Activated CD8-positive, alpha-beta T cell treated with anti-CD3 and anti-CD28 coated beads for 36 hours (primary cell): Measurements from ENCODE around the gene RAD51. TPM values are rescaled to one million over a fixed set of nuclear protein-coding genes. Genes with fewer than 3 reads are reported as not detected.

Source experiments
- ATAC-seq: fragments of 200-7000 bp; cut with Tn5 transposase; one replicate; pipeline ENCODE4 v1.10.0; 2021; ENCODE audit warnings: mild to moderate bottlenecking, moderate library complexity
- CTCF ChIA-PET: fragments of 350-600 bp; sonication (Branson Sonifier 250); formaldehyde crosslinking; loops from one replicate; lab custom pipeline; 2021; ENCODE audit warnings: antibody characterized with exemption; lab: Charles Lee
- POLR2A ChIA-PET: fragments of 350-600 bp; sonication (Branson Sonifier 250); formaldehyde crosslinking; loops from one replicate; lab custom pipeline; 2021; ENCODE audit warnings: antibody characterized with exemption; lab: Charles Lee
- DNase-seq: peaks from one replicate; pipeline ENCODE4 v3.0.0-alpha.2; 2020
- H3K27ac Mint-ChIP-seq: one replicate; pipeline ENCODE4 v1.8.0; 2021; ENCODE audit warnings: mild to moderate bottlenecking, mixed read lengths
- H3K27me3 Mint-ChIP-seq: one replicate; pipeline ENCODE4 v1.8.0; 2021; ENCODE audit warnings: mixed read lengths
- H3K36me3 Mint-ChIP-seq: one replicate; pipeline ENCODE4 v1.8.0; 2021; ENCODE audit warnings: low read depth, mixed read lengths
- H3K4me1 Mint-ChIP-seq: one replicate; pipeline ENCODE4 v1.8.0; 2021; ENCODE audit warnings: low read depth, mixed read lengths
- H3K4me3 Mint-ChIP-seq: one replicate; pipeline ENCODE4 v1.8.0; 2021; ENCODE audit warnings: mild to moderate bottlenecking, moderate library complexity, mixed read lengths
- H3K9me3 Mint-ChIP-seq: one replicate; pipeline ENCODE4 v1.8.0; 2021; ENCODE audit warnings: mixed read lengths
- intact Hi-C: fragments of 100-400 bp; cut with micrococcal nuclease; formaldehyde crosslinking; loops from one replicate; pipeline ENCODE4 v1.10.0; 2022
- total RNA-seq, 2 experiments: library from RNA; stranded (reverse); gene quantifications; one replicate each; pipeline ENCODE4 v1.2.3, GENCODE V29; 2021
- TF ChIP-seq, protein P1 (sequence below): fragments of 200-600 bp; IDR thresholded peaks from one replicate; pipeline ENCODE4 v1.8.0; 2022; ENCODE audit warnings: antibody characterized with exemption, mild to moderate bottlenecking

RAD51 gene
- total RNA-seq, 2 experiments from 2014 or later = 66.5 to 77.0 TPM

DNA sequence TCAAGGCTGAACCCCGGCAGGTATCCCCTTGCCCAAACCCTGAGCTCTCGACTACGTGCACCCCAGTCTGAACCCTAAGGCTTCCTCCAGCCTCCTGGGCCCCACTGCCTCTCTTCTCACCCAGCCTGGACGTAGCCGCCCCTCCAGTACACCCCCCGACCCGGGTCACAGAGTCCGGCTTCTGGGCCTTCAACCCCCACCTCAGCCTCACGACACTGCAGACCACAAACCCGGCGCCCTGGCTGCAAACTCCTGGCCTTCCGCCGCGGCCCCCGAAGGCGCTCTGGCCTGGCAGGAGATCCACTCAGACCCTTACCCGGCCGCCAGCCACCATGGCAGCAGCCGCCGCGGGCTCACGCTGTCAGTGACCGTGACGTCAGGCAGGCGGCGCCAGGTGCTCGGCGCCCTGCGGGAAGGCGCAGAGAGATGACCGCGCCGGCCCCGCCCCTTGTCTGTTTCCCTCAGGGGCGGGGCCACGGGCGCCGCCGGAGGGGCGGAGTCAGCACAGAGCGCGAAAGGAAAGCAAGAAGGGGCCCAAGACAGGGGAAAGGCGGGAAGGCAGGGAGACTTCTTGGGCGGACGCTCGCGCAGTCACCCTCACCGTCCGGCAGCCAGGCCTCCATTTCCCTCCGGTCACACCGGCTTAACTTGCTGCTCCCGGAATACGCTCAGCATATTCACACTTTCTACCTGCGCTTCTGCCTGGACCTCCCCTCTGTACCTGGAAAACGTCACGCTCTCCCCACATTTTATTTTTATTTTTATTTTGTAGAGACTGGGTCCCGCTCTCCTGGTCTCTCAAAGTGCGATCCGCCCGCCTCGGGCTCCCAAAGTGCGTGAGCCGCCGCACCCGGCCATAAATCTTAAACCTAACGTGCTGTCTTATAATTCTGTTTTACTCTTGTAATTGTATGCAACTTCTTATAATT, 60.2 kb downstream of the RAD51 start, which contains the start of gene RMDN3:
TSS of gene RMDN3 (minus strand) at position 372 of the 929 bp plus-strand sequence. CDS start 471 bp downstream, outside the sequence.
- Mint-ChIP-seq H3K27ac (peak within 1 kb of the TSS; percentile 99), H3K4me3 (peak within 1 kb of the TSS; percentile 90), H3K9me3 (no peaks in the 10 kb centered on the region), H3K4me1 (peaks cover 27% of the 10 kb centered on the region), H3K27me3 (no peaks in the 10 kb centered on the region), H3K36me3 (peaks cover 25% of the 10 kb centered on the region)
- DNase-seq = peak; percentile 95
- CTCF ChIA-PET = interaction anchor here (0.8 kb wide), 1 partner anchor 11 kb away, joined by 3 read pairs; no protein-coding TSS in a partner anchor
- ATAC-seq = peak; percentile 95
- TF ChIP-seq, protein P1, sequence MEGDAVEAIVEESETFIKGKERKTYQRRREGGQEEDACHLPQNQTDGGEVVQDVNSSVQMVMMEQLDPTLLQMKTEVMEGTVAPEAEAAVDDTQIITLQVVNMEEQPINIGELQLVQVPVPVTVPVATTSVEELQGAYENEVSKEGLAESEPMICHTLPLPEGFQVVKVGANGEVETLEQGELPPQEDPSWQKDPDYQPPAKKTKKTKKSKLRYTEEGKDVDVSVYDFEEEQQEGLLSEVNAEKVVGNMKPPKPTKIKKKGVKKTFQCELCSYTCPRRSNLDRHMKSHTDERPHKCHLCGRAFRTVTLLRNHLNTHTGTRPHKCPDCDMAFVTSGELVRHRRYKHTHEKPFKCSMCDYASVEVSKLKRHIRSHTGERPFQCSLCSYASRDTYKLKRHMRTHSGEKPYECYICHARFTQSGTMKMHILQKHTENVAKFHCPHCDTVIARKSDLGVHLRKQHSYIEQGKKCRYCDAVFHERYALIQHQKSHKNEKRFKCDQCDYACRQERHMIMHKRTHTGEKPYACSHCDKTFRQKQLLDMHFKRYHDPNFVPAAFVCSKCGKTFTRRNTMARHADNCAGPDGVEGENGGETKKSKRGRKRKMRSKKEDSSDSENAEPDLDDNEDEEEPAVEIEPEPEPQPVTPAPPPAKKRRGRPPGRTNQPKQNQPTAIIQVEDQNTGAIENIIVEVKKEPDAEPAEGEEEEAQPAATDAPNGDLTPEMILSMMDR = no peak
- intact Hi-C loops = loop anchor here (10.0 kb wide), 1 partner anchor 140 kb away; the partner anchor contains the start of gene VPS18
- POLR2A ChIA-PET = interaction anchor here (0.6 to 3.8 kb wide), 8 partner anchors 10 to 739 kb away, joined by 4 to 37 read pairs (median 6); partner anchors contain the start of genes C15orf62, DNAJC17, GCHFR and RAD51

DNA sequence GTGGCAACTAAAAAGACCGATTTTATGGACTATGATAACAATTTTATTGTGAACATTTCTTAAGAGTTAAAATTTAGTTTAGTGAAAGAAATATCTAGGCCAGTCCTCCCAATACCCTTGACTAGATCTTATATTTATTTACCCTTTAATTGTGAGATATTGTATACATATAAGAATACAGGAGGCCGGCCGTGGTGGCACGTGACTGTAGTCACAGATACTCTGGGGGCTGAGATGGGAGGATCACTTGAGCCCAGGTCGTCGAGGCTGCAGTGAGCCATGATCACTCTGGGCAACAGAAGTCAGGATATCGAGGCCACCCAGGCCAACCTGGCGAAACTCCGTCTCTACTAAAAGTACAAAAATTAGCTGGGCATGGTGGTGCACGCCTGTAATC, 60.8 kb downstream of the RAD51 start:
- no peak for ATAC-seq
- intact Hi-C loops = loop anchor here (10.0 kb wide), 1 partner anchor 139 kb away; the partner anchor contains the start of gene VPS18
- Mint-ChIP-seq H3K27ac (peak overlapping the region; percentile 99), H3K4me3 (peak overlapping the region; percentile 90), H3K36me3 (peaks cover 22% of the 10 kb centered on the region), H3K4me1 (peaks cover 27% of the 10 kb centered on the region), H3K9me3 (no peaks in the 10 kb centered on the region), H3K27me3 (no peaks in the 10 kb centered on the region)
- ChIA-PET CTCF (interaction anchor here (1.2 to 1.6 kb wide), 2 partner anchors 16 to 139 kb away, joined by 3 read pairs; partner anchors contain the start of gene VPS18), POLR2A (interaction anchor here (0.9 to 3.8 kb wide), 4 partner anchors 11 to 198 kb away, joined by 3 to 37 read pairs (median 4); partner anchors contain the start of genes C15orf62, CHAC1 and GCHFR)
- DNase-seq = peak; percentile 52
- TF ChIP-seq, protein P1 = no peak

DNA sequence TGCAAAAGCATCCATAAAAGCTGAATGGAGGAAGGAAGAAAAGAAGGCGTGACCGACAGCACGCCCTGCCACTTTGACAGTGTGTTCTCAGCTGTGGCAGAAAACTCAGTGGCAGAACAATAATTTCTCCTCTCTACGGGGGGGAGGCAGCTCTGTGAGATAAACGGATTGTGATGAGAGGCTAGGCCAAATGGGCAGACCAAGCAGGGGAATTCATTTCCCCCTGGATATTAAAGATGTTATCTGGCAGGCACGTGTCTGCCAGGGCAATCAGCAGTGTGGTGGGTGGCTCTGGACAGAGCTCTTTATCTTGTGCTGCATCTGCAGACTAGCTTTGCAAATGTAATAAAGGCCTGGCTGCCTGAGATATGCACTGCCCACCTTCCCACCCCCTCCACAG, 62.0 kb downstream of the RAD51 start:
- ATAC-seq (no peak), DNase-seq (no peak)
- CTCF ChIA-PET = interaction anchor here (1.2 to 1.6 kb wide), 3 partner anchors 15 to 137 kb away, joined by 3 read pairs; partner anchors contain the start of gene VPS18
- POLR2A ChIA-PET = interaction anchor here (0.6 to 3.8 kb wide), 8 partner anchors 10 to 384 kb away, joined by 3 to 37 read pairs (median 3); partner anchors contain the start of genes C15orf62, CHAC1 and GCHFR
- Mint-ChIP-seq H3K27me3 (no peaks in the 10 kb centered on the region), H3K4me3 (peak overlapping the region; percentile 13), H3K36me3 (peaks cover 17% of the 10 kb centered on the region), H3K9me3 (no peaks in the 10 kb centered on the region), H3K4me1 (peaks cover 23% of the 10 kb centered on the region), H3K27ac (peak overlapping the region; percentile 30)
- intact Hi-C loops = loop anchor here (10.0 kb wide), 1 partner anchor 138 kb away; the partner anchor contains the start of gene VPS18
- TF ChIP-seq, protein P1 = no peak

DNA sequence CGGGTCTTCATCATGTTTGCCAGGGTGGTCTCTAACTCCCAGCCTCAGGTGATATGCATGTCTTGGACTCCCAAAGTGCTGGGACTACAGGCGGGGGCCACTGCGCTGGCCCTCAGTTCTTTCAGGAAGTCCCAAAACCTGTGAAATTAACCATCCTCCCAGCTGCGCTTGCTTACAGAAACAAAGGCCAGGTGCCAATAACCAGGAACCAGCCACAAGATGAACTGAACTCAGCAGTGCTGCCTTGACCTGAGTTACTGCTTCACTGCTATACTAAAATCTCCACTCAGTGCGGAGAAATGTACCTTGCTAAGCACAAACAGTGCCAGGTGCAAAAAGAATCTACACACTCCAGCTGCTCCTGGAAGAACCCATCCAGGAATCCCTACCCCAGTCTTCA, 65.0 kb downstream of the RAD51 start:
- ChIA-PET POLR2A (interaction anchor here (1.0 kb wide), 1 partner anchor 19 kb away, joined by 3 read pairs; no protein-coding TSS in a partner anchor), CTCF (interaction anchor here (0.7 to 1.2 kb wide), 2 partner anchors 15 to 97 kb away, joined by 3 read pairs; no protein-coding TSS in a partner anchor)
- Mint-ChIP-seq H3K4me1 (peaks cover 15% of the 10 kb centered on the region), H3K27me3 (no peaks in the 10 kb centered on the region), H3K36me3 (no peaks in the 10 kb centered on the region), H3K4me3 (no peak overlapping the region), H3K27ac (no peak overlapping the region), H3K9me3 (no peaks in the 10 kb centered on the region)
- no peak for DNase-seq
- TF ChIP-seq, protein P1 = no peak
- intact Hi-C loops = loop anchor here (10.0 kb wide), 1 partner anchor 135 kb away; the partner anchor contains the start of gene VPS18
- ATAC-seq = no peak
